SU-DHL-6 (cell line): ENCODE measurements around the gene AP1B1.

Source experiments
- H2AFZ ChIP-seq: fragments of 200-600 bp; sonication (generic); 2 replicates; pipeline ENCODE4 v1.6.1; 2014; ENCODE audit warnings: low read depth, mild to moderate bottlenecking, moderate library complexity, mixed read lengths, antibody characterized with exemption, low read length; ENCODE audit not compliant: severe bottlenecking
- H3F3A ChIP-seq: fragments of 200-600 bp; shearing (Covaris generic); 2 replicates; pipeline ENCODE4 v1.6.0; 2016; ENCODE audit warnings: antibody characterized with exemption, mild to moderate bottlenecking; ENCODE audit not compliant: insufficient read depth
- H3K27ac ChIP-seq: fragments of 200-600 bp; sonication (generic); 2 replicates; pipeline ENCODE4 v1.5.1; 2016; ENCODE audit warnings: low read depth, mild to moderate bottlenecking, low read length, moderate library complexity, mixed read lengths
- H3K27me3 ChIP-seq: fragments of 200-600 bp; sonication (generic), shearing (Covaris generic); 2 replicates; pipeline ENCODE4 v1.6.0; 2014; ENCODE audit warnings: mild to moderate bottlenecking, low read length
- H3K36me3 ChIP-seq: fragments of 200-600 bp; sonication (generic); 2 replicates; pipeline ENCODE4 v1.6.1; 2014; ENCODE audit warnings: mild to moderate bottlenecking, low read length, mixed read lengths
- H3K4me2 ChIP-seq: fragments of 300-600, 200-600 bp; shearing (Covaris generic), sonication (generic); 2 replicates; pipeline ENCODE4 v1.6.0; 2014; ENCODE audit warnings: low read length, low read depth, mild to moderate bottlenecking; ENCODE audit not compliant: poor library complexity, severe bottlenecking
- H3K4me3 ChIP-seq: fragments of 200-600 bp; sonication (generic); 2 replicates; pipeline ENCODE4 v1.5.1; 2014; ENCODE audit warnings: antibody characterized with exemption, low read length, mild to moderate bottlenecking, mixed read lengths; ENCODE audit not compliant: insufficient read depth, poor library complexity, severe bottlenecking
- H3K79me2 ChIP-seq: fragments of 200-600 bp; sonication (generic); 2 replicates; pipeline ENCODE4 v1.6.1; 2014; ENCODE audit warnings: mild to moderate bottlenecking, low read length, moderate library complexity; ENCODE audit not compliant: insufficient read depth
- H3K9ac ChIP-seq: fragments of 200-600 bp; sonication (generic); 2 replicates; pipeline ENCODE4 v1.7.0; 2014; ENCODE audit warnings: mild to moderate bottlenecking, low read length
- H3K9me2 ChIP-seq: fragments of 200-600 bp; sonication (generic); replicated peaks from 2 replicates; pipeline ENCODE4 v1.6.1; 2014; ENCODE audit warnings: low read length; ENCODE audit not compliant: insufficient read depth
- H3K9me3 ChIP-seq: fragments of 200-600 bp; sonication (generic); 2 replicates; pipeline ENCODE4 v1.6.1; 2014; ENCODE audit warnings: low read length, mixed read lengths; ENCODE audit not compliant: insufficient read depth
- H4K20me1 ChIP-seq: fragments of 200-600 bp; sonication (generic); 2 replicates; pipeline ENCODE4 v1.6.1; 2014; ENCODE audit warnings: low read depth, mild to moderate bottlenecking, antibody characterized with exemption, low read length, moderate library complexity, mixed read lengths
- CTCF ChIP-seq: fragments of 200-600 bp; sonication (generic); IDR thresholded peaks from one replicate; pipeline ENCODE4 v1.5.1; 2017; ENCODE audit warnings: antibody characterized with exemption, mild to moderate bottlenecking, low read length, moderate library complexity; ENCODE audit not compliant: insufficient read depth, poor library complexity, severe bottlenecking
- EZH2phosphoT487 ChIP-seq: fragments of 200-600 bp; sonication (generic), shearing (Covaris generic); conservative IDR thresholded peaks from 2 replicates; pipeline ENCODE4 v1.6.1; 2018; ENCODE audit warnings: mild to moderate bottlenecking, antibody characterized with exemption, low read length, moderate library complexity, mixed read lengths

The AP1B1 gene

GRCh38 chr22:29433856-29434255 is 45.5 kb upstream of the AP1B1 start:
- no peak overlapping the region for H3K4me2 ChIP-seq
- no peak overlapping the region for H3K27ac ChIP-seq
- H3K9me2 ChIP-seq, result no peaks in the 10 kb centered on the region
- TF ChIP-seq CTCF, result no peak
- TF ChIP-seq EZH2phosphoT487, result no peak
- H3K27me3 ChIP-seq, result no peaks in the 10 kb centered on the region
- no peaks in the 10 kb centered on the region for H3F3A ChIP-seq
- no peak overlapping the region for H3K9ac ChIP-seq
- H3K4me3 ChIP-seq, result no peak overlapping the region
- H2AFZ ChIP-seq, result no peak overlapping the region
- H3K36me3 ChIP-seq, result no peaks in the 10 kb centered on the region
- no peaks in the 10 kb centered on the region for H4K20me1 ChIP-seq
- H3K9me3 ChIP-seq, result no peaks in the 10 kb centered on the region
- H3K79me2 ChIP-seq, result no peaks in the 10 kb centered on the region

GRCh38 chr22:29431986-29432385 is 43.6 kb upstream of the AP1B1 start:
- H3K27me3 ChIP-seq, result no peaks in the 10 kb centered on the region
- no peaks in the 10 kb centered on the region for H3K79me2 ChIP-seq
- H3K9me2 ChIP-seq, result no peaks in the 10 kb centered on the region
- TF ChIP-seq EZH2phosphoT487 (no peak), CTCF (no peak)
- H4K20me1 ChIP-seq, result no peaks in the 10 kb centered on the region
- no peak overlapping the region for H3K4me3 ChIP-seq
- no peaks in the 10 kb centered on the region for H3F3A ChIP-seq
- H3K4me2 ChIP-seq, result no peak overlapping the region
- H3K27ac ChIP-seq, result no peak overlapping the region
- H3K9ac ChIP-seq, result no peak overlapping the region
- no peaks in the 10 kb centered on the region for H3K9me3 ChIP-seq
- H3K36me3 ChIP-seq, result no peaks in the 10 kb centered on the region
- no peak overlapping the region for H2AFZ ChIP-seq

- Histone ChIP-seq H2AFZ (no peak overlapping the region), H3K27ac (no peak overlapping the region), H3K4me3 (no peak overlapping the region), H3K9me3 (no peaks in the 10 kb centered on the region), H4K20me1 (no peaks in the 10 kb centered on the region), H3K36me3 (no peaks in the 10 kb centered on the region), H3K9ac (no peak overlapping the region), H3K4me2 (no peak overlapping the region), H3K27me3 (no peaks in the 10 kb centered on the region), H3K9me2 (no peaks in the 10 kb centered on the region), H3F3A (no peaks in the 10 kb centered on the region), H3K79me2 (no peaks in the 10 kb centered on the region)
- TF ChIP-seq CTCF (no peak), EZH2phosphoT487 (no peak)
Measured at GRCh38 chr22:29427176-29427760, 38.9 kb upstream of the AP1B1 start.
